H1 (cell line): ENCODE results near the gene PRDX3. TPM values are rescaled to one million over a fixed set of nuclear protein-coding genes. Genes with fewer than 3 reads are reported as not detected.

Experiments used
- CTCF ChIA-PET: fragments of 300-600 bp; sonication (Branson Sonifier 250); formaldehyde crosslinking; loops from one replicate; lab custom pipeline; 2021; ENCODE audit not compliant: partially characterized antibody; lab: Charles Lee
- POLR2A ChIA-PET: fragments of 300-600 bp; sonication (Branson Sonifier 250); formaldehyde crosslinking; loops from one replicate; lab custom pipeline; 2021; ENCODE audit warnings: inconsistent platforms; ENCODE audit not compliant: partially characterized antibody; lab: Charles Lee
- DNase-seq, 2 experiments: peaks; one replicate each; pipeline versions ENCODE4 v3.0.0 to v3.0.0-alpha.2; 2010 to 2022; ENCODE audit warnings: low spot score in 2 of 2, low read depth in 1 of 2, mixed read lengths in 1 of 2
- FAIRE-seq: peaks from 2 replicates; lab custom pipeline; 2011; peaks lifted over from hg19 to GRCh38; lab: Jason Lieb, UNC
- H2AFZ ChIP-seq: 2 replicates; pipeline ENCODE4 v1.8.1; 2012; ENCODE audit warnings: low read length, inconsistent platforms
- H2AK5ac ChIP-seq: 2 replicates; pipeline ENCODE4 v1.6.1; 2013; ENCODE audit warnings: low read depth, low read length
- H2BK120ac ChIP-seq: replicated peaks from 2 replicates; pipeline ENCODE3; 2013; ENCODE audit warnings: low read depth, low read length, inconsistent platforms
- H2BK12ac ChIP-seq: 2 replicates; pipeline ENCODE4 v1.6.1; 2013; ENCODE audit warnings: low read depth, low read length
- H2BK15ac ChIP-seq: 2 replicates; pipeline ENCODE4 v1.6.1; 2013; ENCODE audit warnings: low read length
- H2BK20ac ChIP-seq: 2 replicates; pipeline ENCODE4 v1.6.1; 2013; ENCODE audit warnings: low read length
- H2BK5ac ChIP-seq: 2 replicates; pipeline ENCODE4 v1.6.1; 2013; ENCODE audit warnings: low read depth, low read length
- H3K14ac ChIP-seq: 2 replicates; pipeline ENCODE4 v1.6.1; 2013; ENCODE audit warnings: inconsistent platforms; ENCODE audit not compliant: insufficient read length
- H3K18ac ChIP-seq: 2 replicates; pipeline ENCODE4 v1.6.1; 2013; ENCODE audit warnings: low read length; ENCODE audit errors: extremely low read depth
- H3K23ac ChIP-seq: 2 replicates; pipeline ENCODE4 v1.6.1; 2013; ENCODE audit warnings: inconsistent platforms; ENCODE audit not compliant: insufficient read length
- H3K23me2 ChIP-seq: 2 replicates; pipeline ENCODE4 v1.6.1; 2013; ENCODE audit warnings: low read depth, low read length
- H3K27ac ChIP-seq: 2 replicates; pipeline ENCODE4 v1.6.1; 2011; ENCODE audit warnings: low read depth, low read length, inconsistent platforms
- H3K27me3 ChIP-seq, 4 experiments: replicated peaks in 1 of 4; 1 replicate in 1 of 4; 2 replicates in 3 of 4; pipeline versions ENCODE4 v1.6.1 to v1.8.1; 2011 to 2013; ENCODE audit warnings: low read length in 3 of 4, mild to moderate bottlenecking in 3 of 4, inconsistent platforms in 2 of 4, mixed read lengths in 2 of 4, moderate library complexity in 1 of 4; ENCODE audit not compliant: control insufficient read depth in 3 of 4, insufficient read depth in 3 of 4; ENCODE audit errors: extremely low read depth in 1 of 4
- H3K36me3 ChIP-seq, 4 experiments: 2 replicates each; pipeline versions ENCODE4 v1.6.1 to v1.8.1; 2011 to 2013; ENCODE audit warnings: mild to moderate bottlenecking in 4 of 4, low read length in 3 of 4, moderate library complexity in 2 of 4, control low read depth in 1 of 4, inconsistent platforms in 1 of 4; ENCODE audit not compliant: insufficient read depth in 4 of 4, control insufficient read depth in 2 of 4
- H3K4ac ChIP-seq: replicated peaks from 2 replicates; pipeline ENCODE3; 2013; ENCODE audit warnings: low read length, low read depth, mixed read lengths, inconsistent platforms; ENCODE audit not compliant: insufficient read length
- H3K4me1 ChIP-seq, 4 experiments: replicated peaks in 1 of 4; 1 replicate in 1 of 4; 2 replicates in 3 of 4; pipeline versions ENCODE4 v1.6.1 to v1.8.1; 2011 to 2013; ENCODE audit warnings: low read length in 3 of 4, inconsistent platforms in 2 of 4, mixed read lengths in 1 of 4; ENCODE audit not compliant: insufficient read depth in 4 of 4, control insufficient read depth in 3 of 4
- H3K4me2 ChIP-seq, 2 experiments: 2 replicates each; pipeline versions ENCODE4 v1.6.1 to v1.8.1; 2011 to 2013; ENCODE audit warnings: low read depth in 2 of 2, low read length in 2 of 2, control low read depth in 1 of 2, inconsistent platforms in 1 of 2, mild to moderate bottlenecking in 1 of 2; ENCODE audit not compliant: insufficient read depth in 1 of 2
- H3K4me3 ChIP-seq, 4 experiments: fragments of 200-600, 300-600 bp in 1 of 4; sonication (generic), shearing (Covaris generic), sonication (Bioruptor Twin) in 1 of 4; 2 replicates each; pipeline versions ENCODE4 v1.5.1 to v1.8.1; 2011 to 2016; ENCODE audit warnings: low read length in 4 of 4, low read depth in 3 of 4, control low read depth in 2 of 4, inconsistent platforms in 2 of 4, mild to moderate bottlenecking in 2 of 4, mixed read lengths in 1 of 4, moderate library complexity in 1 of 4; ENCODE audit not compliant: insufficient read depth in 2 of 4; ENCODE audit errors: extremely low read depth in 1 of 4
- H3K56ac ChIP-seq: replicated peaks from 2 replicates; pipeline ENCODE3; 2013; ENCODE audit warnings: low read depth, mild to moderate bottlenecking, mixed read lengths, low read length, inconsistent platforms; ENCODE audit not compliant: insufficient read length
- H3K79me1 ChIP-seq: 2 replicates; pipeline ENCODE4 v1.6.1; 2013; ENCODE audit warnings: low read depth, low read length, control low read depth
- H3K79me2 ChIP-seq, 2 experiments: 2 replicates each; pipeline versions ENCODE4 v1.6.1 to v1.8.1; 2012 to 2013; ENCODE audit warnings: low read length in 2 of 2, mild to moderate bottlenecking in 2 of 2, inconsistent platforms in 1 of 2; ENCODE audit not compliant: insufficient read depth in 2 of 2, control insufficient read depth in 1 of 2
- H3K9ac ChIP-seq, 4 experiments: replicated peaks in 1 of 4; 1 replicate in 1 of 4; 2 replicates in 3 of 4; pipeline versions ENCODE4 v1.6.1 to v1.8.1; 2011 to 2013; ENCODE audit warnings: low read depth in 3 of 4, low read length in 3 of 4, control low read depth in 2 of 4, mild to moderate bottlenecking in 2 of 4, moderate library complexity in 2 of 4, inconsistent platforms in 1 of 4; ENCODE audit errors: extremely low read depth in 1 of 4
- H3K9me3 ChIP-seq, 2 experiments: 2 replicates each; pipeline versions ENCODE4 v1.6.1 to v1.8.1; 2012 to 2013; ENCODE audit warnings: mild to moderate bottlenecking in 2 of 2, moderate library complexity in 2 of 2, control low read depth in 1 of 2, inconsistent platforms in 1 of 2, low read depth in 1 of 2, low read length in 1 of 2, mixed read lengths in 1 of 2; ENCODE audit not compliant: insufficient read depth in 2 of 2
- H4K20me1 ChIP-seq, 2 experiments: replicated peaks in 1 of 2; 2 replicates each; pipeline versions ENCODE3 to v1.8.1; 2011 to 2013; ENCODE audit warnings: inconsistent platforms in 2 of 2, low read length in 2 of 2, mild to moderate bottlenecking in 1 of 2; ENCODE audit not compliant: insufficient read depth in 2 of 2, control insufficient read depth in 1 of 2
- H4K5ac ChIP-seq: 2 replicates; pipeline ENCODE4 v1.6.1; 2013; ENCODE audit warnings: low read length, low read depth, mixed read lengths, inconsistent platforms; ENCODE audit not compliant: insufficient read length
- H4K8ac ChIP-seq: 2 replicates; pipeline ENCODE4 v1.8.0; 2013; ENCODE audit warnings: mild to moderate bottlenecking, moderate library complexity, low read length, inconsistent platforms; ENCODE audit not compliant: insufficient read depth; ENCODE audit errors: extremely low read depth
- H4K91ac ChIP-seq: replicated peaks from 2 replicates; pipeline ENCODE3; 2013; ENCODE audit warnings: low read length, mixed read lengths, inconsistent platforms; ENCODE audit not compliant: insufficient read length
- CBX5 ChIP-seq: fragments of 300-800, 300-1000 bp; sonication (generic); IDR thresholded peaks from 2 replicates; pipeline ENCODE4 v1.7.1; 2016; ENCODE audit warnings: antibody characterized with exemption, low read length, low read depth
- HDAC2 ChIP-seq, 2 experiments: fragments of 300-600 bp in 1 of 2; sonication (generic) in 1 of 2; IDR thresholded peaks; 2 replicates each; pipeline ENCODE4 v1.6.1; 2011 to 2012; ENCODE audit warnings: low read depth in 2 of 2, low read length in 2 of 2, mild to moderate bottlenecking in 2 of 2, moderate library complexity in 2 of 2, borderline replicate concordance in 1 of 2, inconsistent platforms in 1 of 2
- NANOG ChIP-seq: IDR thresholded peaks from 2 replicates; pipeline ENCODE4 v1.6.1; 2011; ENCODE audit warnings: low read length, low read depth, mild to moderate bottlenecking, inconsistent platforms; ENCODE audit not compliant: insufficient read depth, poor library complexity, severe bottlenecking
- NRF1 ChIP-seq: IDR thresholded peaks from 2 replicates; pipeline ENCODE4 v1.6.1; 2011; ENCODE audit warnings: mild to moderate bottlenecking, low read depth, low read length, improper control_type of control experiment
- RFX5 ChIP-seq: IDR thresholded peaks from 2 replicates; pipeline ENCODE4 v1.6.1; 2011; ENCODE audit warnings: low read depth, low read length, improper control_type of control experiment, borderline replicate concordance
- RXRA ChIP-seq: IDR thresholded peaks from 2 replicates; pipeline ENCODE4 v1.6.1; 2011; ENCODE audit warnings: low read depth, mild to moderate bottlenecking, low read length, moderate library complexity; ENCODE audit not compliant: insufficient read depth
- SIN3A ChIP-seq, 2 experiments: IDR thresholded peaks in 1 of 2; conservative IDR thresholded peaks in 1 of 2; 2 replicates each; pipeline ENCODE4 v1.6.1; 2011 to 2012; ENCODE audit warnings: low read length in 2 of 2, improper control_type of control experiment in 1 of 2, low read depth in 1 of 2, mild to moderate bottlenecking in 1 of 2
- SP2 ChIP-seq: IDR thresholded peaks from 2 replicates; pipeline ENCODE4 v1.6.1; 2012; ENCODE audit warnings: mild to moderate bottlenecking, low read length, inconsistent platforms
- SRF ChIP-seq: IDR thresholded peaks from 2 replicates; pipeline ENCODE4 v1.6.1; 2011; ENCODE audit warnings: mild to moderate bottlenecking, low read depth, low read length, moderate library complexity
- TEAD4 ChIP-seq: IDR thresholded peaks from 2 replicates; pipeline ENCODE4 v1.6.1; 2012; ENCODE audit warnings: low read depth, low read length, inconsistent platforms, mixed read lengths
- WGBS, 2 experiments: shearing (Covaris generic) in 1 of 2; methylation state at CpG; one replicate each; pipeline versions ENCODE4 v1.1.6 to v1.1.7; 2013 to 2015; ENCODE audit warnings: low lambda C conversion rate in 2 of 2, mixed read lengths in 2 of 2, inconsistent platforms in 1 of 2, low coverage in 1 of 2, missing lambda C conversion rate in 1 of 2; ENCODE audit not compliant: insufficient replicate concordance in 2 of 2, insufficient coverage in 1 of 2, insufficient read length in 1 of 2; ENCODE audit errors: extremely low coverage in 1 of 2, missing lambda C conversion rate in 1 of 2; 5-methylcytosine and 5-hydroxymethylcytosine counted together
- polyA plus RNA-seq, 7 experiments: library from polyadenylated mRNA; depleted of rRNA in 3 of 7; stranded (reverse) in 5 of 7; unstranded in 2 of 7; fragments of >200 nt in 5 of 7; fragments of 200-250 nt in 2 of 7; gene quantifications; 1 replicate in 5 of 7; 2 replicates in 1 of 7; 4 replicates in 1 of 7; pipeline versions ENCODE4 v1.2.1 to v1.2.3, GENCODE V29; 2011 to 2013; ENCODE audit warnings: missing spikeins in 2 of 7, mixed read lengths in 2 of 7
- total RNA-seq: library from RNA; stranded (reverse); fragmentation: NEBNext Ultra II Directional; extraction: Animal tissue kit (Norgen Biotek cat#: 25700); gene quantifications from 2 replicates; pipeline ENCODE4 v1.2.1, GENCODE V29; 2021

PRDX3 gene
- total and polyA plus RNA-seq, 2 of the 8 experiments (the other 6 are each of a cell fraction or from before 2014, with no cell fraction given) = 201 to 208 TPM

- no peaks in the 10 kb centered on the region for H3K79me1 ChIP-seq
- no peak within 1 kb of the TSS for H3K14ac ChIP-seq
- peak within 1 kb of the TSS; percentile 90 for H3K18ac ChIP-seq
- peaks cover 0 to 5% (median 0%) of the 10 kb centered on the region in 4 experiments; a peak in 2 of 7 replicates for H3K4me1 ChIP-seq
- peak within 1 kb of the TSS; percentile 59 to 74 (median 66) for H3K9ac ChIP-seq
- peak within 1 kb of the TSS; percentile 72 for H2AFZ ChIP-seq
- no peak within 1 kb of the TSS; the same call in 1 of the 2 replicates for H2BK5ac ChIP-seq
- no peak for FAIRE-seq
- peak within 1 kb of the TSS; percentile 90 for H4K8ac ChIP-seq
- no peak within 1 kb of the TSS for H2BK20ac ChIP-seq
- peak within 1 kb of the TSS; percentile 71 for H3K56ac ChIP-seq
- no peak within 1 kb of the TSS for H2BK12ac ChIP-seq
- no peak within 1 kb of the TSS for H2BK15ac ChIP-seq
- no peak within 1 kb of the TSS for H3K27ac ChIP-seq
- no peaks in the 10 kb centered on the region; a peak in 2 of 7 replicates for H3K27me3 ChIP-seq
- WGBS, 2 experiments = 3% methylated on average over 73 of the region's 90 CpGs; no CpG with 5 or more reads in 1 of the 2 experiments
- POLR2A ChIA-PET = interaction anchor here (0.6 to 2.8 kb wide), 13 partner anchors 11 to 420 kb away, joined by 3 to 9 read pairs (median 3); no protein-coding TSS in a partner anchor
- H3K79me2 ChIP-seq = no peaks in the 10 kb centered on the region
- CTCF ChIA-PET = interaction anchor here (1.0 to 1.2 kb wide), 2 partner anchors 18 to 26 kb away, joined by 3 read pairs; no protein-coding TSS in a partner anchor
- peak within 1 kb of the TSS; percentile 47 to 80 (median 54) for H3K4me3 ChIP-seq
- DNase-seq = peak in 1 of 2 experiments; percentile 79
- peaks cover 10% of the 10 kb centered on the region for H3K23me2 ChIP-seq
- peaks cover 14 to 33% (median 24%) of the 10 kb centered on the region in 4 experiments for H3K36me3 ChIP-seq
- no peak within 1 kb of the TSS for H2AK5ac ChIP-seq
- H2BK120ac ChIP-seq = no peak within 1 kb of the TSS
- H4K5ac ChIP-seq = peak within 1 kb of the TSS; percentile 41
- no peaks in the 10 kb centered on the region; a peak in 1 of 4 replicates for H3K9me3 ChIP-seq
- H3K4ac ChIP-seq = peak within 1 kb of the TSS; percentile 85
- no peaks in the 10 kb centered on the region for H4K20me1 ChIP-seq
- no peak within 1 kb of the TSS for H3K23ac ChIP-seq
- peak within 1 kb of the TSS; percentile 88 for H4K91ac ChIP-seq
- peak within 1 kb of the TSS; percentile 87 to 99 for H3K4me2 ChIP-seq
- no peak for TF ChIP-seq NRF1
- no peak for TF ChIP-seq RXRA
- no peak; a peak in 1 of 4 replicates for TF ChIP-seq HDAC2 (IDR thresholded peaks at IDR 0.05; ENCODE audit: borderline replicate concordance in 1 of 2, low read depth in 2 of 2, low read length in 2 of 2)
- no peak for TF ChIP-seq SRF
- peak in 1 of 2 experiments; percentile 77; a peak in 2 of 4 replicates for TF ChIP-seq SIN3A (conservative IDR thresholded peaks at IDR 0.05 in 1 of 2, IDR thresholded peaks at IDR 0.05 in 1 of 2; ENCODE audit: low read depth in 1 of 2, low read length in 2 of 2)
- TF ChIP-seq NANOG = no peak
- TF ChIP-seq TEAD4 = no peak
- no peak for TF ChIP-seq CBX5
- no peak for TF ChIP-seq RFX5
- TF ChIP-seq SP2 = no peak
These were observed 13.2 kb downstream of the PRDX3 start, which contains the start of gene SFXN4 for GRCh38 chr10:119165171-119166117. SFXN4 (minus strand) TSS chr10:119165714; CDS start chr10:119165647, 67 bp downstream.
